Liver (tissue), 9 donors: Measurements from ENCODE around the gene APBA3. TPM values are rescaled to one million over a fixed set of nuclear protein-coding genes. Genes with fewer than 3 reads are reported as not detected.

Experiments used
- DNase-seq: peaks from one replicate; pipeline ENCODE4 v3.0.0-alpha.2; 2017; ENCODE audit warnings: low spot score
- H3K27ac ChIP-seq, 2 donors: one replicate each; pipeline ENCODE4 v1.7.0; 2013; ENCODE audit warnings: inconsistent platforms in 2 of 2, low read length in 2 of 2, control low read depth in 1 of 2, low read depth in 1 of 2, mild to moderate bottlenecking in 1 of 2
- H3K27me3 ChIP-seq, 4 donors: one replicate each; pipeline versions ENCODE4 v1.6.1 to v1.7.0; 2013; ENCODE audit warnings: low read length in 3 of 4, inconsistent platforms in 1 of 4, mild to moderate bottlenecking in 1 of 4, moderate library complexity in 1 of 4; ENCODE audit not compliant: control insufficient read depth in 4 of 4, insufficient read depth in 4 of 4
- H3K36me3 ChIP-seq, 4 donors: one replicate each; pipeline versions ENCODE4 v1.6.1 to v1.7.0; 2013; ENCODE audit warnings: low read length in 3 of 4, mild to moderate bottlenecking in 3 of 4, low read depth in 1 of 4, moderate library complexity in 1 of 4; ENCODE audit not compliant: control insufficient read depth in 4 of 4, insufficient read depth in 3 of 4
- H3K4me1 ChIP-seq, 4 donors: one replicate each; pipeline versions ENCODE4 v1.6.1 to v1.7.0; 2013; ENCODE audit warnings: low read length in 3 of 4, mild to moderate bottlenecking in 3 of 4, moderate library complexity in 1 of 4; ENCODE audit not compliant: control insufficient read depth in 4 of 4, insufficient read depth in 4 of 4
- H3K4me3 ChIP-seq, 3 donors: one replicate each; pipeline versions ENCODE4 v1.6.1 to v1.7.0; 2013; ENCODE audit warnings: low read length in 3 of 3, control low read depth in 1 of 3, low read depth in 1 of 3, mild to moderate bottlenecking in 1 of 3
- H3K9ac ChIP-seq, 2 donors: one replicate each; pipeline ENCODE4 v1.7.0; 2013; ENCODE audit warnings: low read length in 2 of 2, mild to moderate bottlenecking in 2 of 2, moderate library complexity in 2 of 2, control low read depth in 1 of 2, low read depth in 1 of 2
- H3K9me3 ChIP-seq, 4 donors: one replicate each; pipeline versions ENCODE4 v1.6.1 to v1.7.0; 2013; ENCODE audit warnings: low read length in 3 of 4; ENCODE audit not compliant: control insufficient read depth in 4 of 4
- CTCF ChIP-seq: fragments of 150-350 bp; IDR thresholded peaks from 2 replicates; pipeline ENCODE4 v1.5.1; 2017; ENCODE audit warnings: improper control_type of control experiment, low read depth, low read length; ENCODE audit not compliant: missing input control
- EGR1 ChIP-seq, 2 donors: IDR thresholded peaks; 2 replicates each; pipeline ENCODE4 v1.6.1; 2016 to 2018; ENCODE audit warnings: antibody characterized with exemption in 2 of 2, low read depth in 2 of 2
- FOXA1 ChIP-seq: IDR thresholded peaks from 2 replicates; pipeline ENCODE4 v1.6.1; 2016; ENCODE audit warnings: antibody characterized with exemption
- FOXA2 ChIP-seq: IDR thresholded peaks from 2 replicates; pipeline ENCODE4 v1.6.1; 2016; ENCODE audit warnings: antibody characterized with exemption
- GABPA ChIP-seq, 2 donors: IDR thresholded peaks in 1 of 2; conservative IDR thresholded peaks in 1 of 2; 2 replicates each; pipeline ENCODE4 v1.6.1; 2016; ENCODE audit warnings: antibody characterized with exemption in 2 of 2, mild to moderate bottlenecking in 1 of 2, moderate library complexity in 1 of 2
- HNF4A ChIP-seq, 2 donors: conservative IDR thresholded peaks; 2 replicates each; pipeline ENCODE4 v1.6.1; 2016; ENCODE audit warnings: antibody characterized with exemption in 2 of 2, mild to moderate bottlenecking in 2 of 2
- HNF4G ChIP-seq: IDR thresholded peaks from 2 replicates; pipeline ENCODE4 v1.6.1; 2016; ENCODE audit warnings: antibody characterized with exemption
- NR2F2 ChIP-seq: IDR thresholded peaks from 2 replicates; pipeline ENCODE4 v1.6.1; 2016; ENCODE audit warnings: antibody characterized with exemption
- RXRA ChIP-seq, 2 donors: IDR thresholded peaks; 2 replicates each; pipeline ENCODE4 v1.6.1; 2017 to 2018; ENCODE audit warnings: antibody characterized with exemption in 2 of 2, mild to moderate bottlenecking in 1 of 2
- SP1 ChIP-seq: IDR thresholded peaks from 2 replicates; pipeline ENCODE4 v1.6.1; 2018; ENCODE audit warnings: antibody characterized with exemption, mild to moderate bottlenecking
- ZBTB33 ChIP-seq: IDR thresholded peaks from 2 replicates; pipeline ENCODE4 v1.6.1; 2016; ENCODE audit warnings: antibody characterized with exemption
- WGBS: extraction: QIAGEN DNeasy Blood & Tissue Kit; methylation state at CpG from one replicate; pipeline ENCODE4 v1.1.7; 2013; 5-methylcytosine and 5-hydroxymethylcytosine counted together
- polyA plus RNA-seq, 2 donors: library from polyadenylated mRNA; stranded (reverse) in 1 of 2; unstranded in 1 of 2; fragments of 200-250 nt in 1 of 2; fragments of >200 nt in 1 of 2; fragmentation: Nextera tagmentation in 1 of 2; extraction: Ambion mirVana in 1 of 2; gene quantifications; one replicate each; pipeline versions ENCODE4 v1.2.1 to v1.2.3, GENCODE V29; 2013 to 2015
- total RNA-seq, 2 donors: library from RNA; depleted of rRNA; stranded (reverse); fragments of >200 nt; gene quantifications; one replicate each; pipeline ENCODE4 v1.2.3, GENCODE V29; 2014
- TF ChIP-seq, protein P1 (sequence below): IDR thresholded peaks from 2 replicates; pipeline ENCODE4 v1.6.1; 2016; ENCODE audit warnings: antibody characterized with exemption
- donor health status: healthy.
- donor health status: healthy.
- donor health status: healthy.
- donor health status: healthy.
- donor health status: healthy.

The APBA3 gene
- total and polyA plus RNA-seq, 4 donors, result 6.4 to 24.3 (median 10.7) TPM

GRCh38 chr19:3807574-3808354 is 46.3 kb upstream of the APBA3 start:
- no peak overlapping the region for H3K27ac ChIP-seq
- no peak for TF ChIP-seq ZBTB33
- TF ChIP-seq RXRA (IDR thresholded peaks at IDR 0.05), result no peak
- no peak for TF ChIP-seq CTCF
- TF ChIP-seq FOXA1, result no peak
- TF ChIP-seq, protein P1, sequence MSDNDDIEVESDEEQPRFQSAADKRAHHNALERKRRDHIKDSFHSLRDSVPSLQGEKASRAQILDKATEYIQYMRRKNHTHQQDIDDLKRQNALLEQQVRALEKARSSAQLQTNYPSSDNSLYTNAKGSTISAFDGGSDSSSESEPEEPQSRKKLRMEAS, result no peak
- no peak for TF ChIP-seq GABPA (IDR thresholded peaks at IDR 0.05 in 1 of 2, conservative IDR thresholded peaks at IDR 0.05 in 1 of 2)

DNA sequence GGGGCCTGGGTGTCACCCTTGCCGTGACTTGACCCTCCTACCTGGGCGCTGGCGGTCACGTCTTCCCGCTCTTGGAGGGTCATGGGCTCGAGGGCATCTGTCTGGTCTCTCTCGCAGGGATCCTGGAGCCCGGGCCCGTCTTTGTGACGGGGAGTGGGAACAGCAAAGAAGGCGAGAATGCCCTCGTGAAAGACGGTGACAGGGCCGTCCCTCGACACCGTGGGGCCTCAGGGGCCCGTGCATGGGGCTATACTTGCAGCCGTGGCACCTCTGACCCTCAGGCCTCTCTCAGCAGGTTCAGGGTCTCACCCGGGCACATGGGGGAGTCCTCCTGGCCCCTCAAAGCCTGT is 45.6 kb upstream of the APBA3 start:
- Histone ChIP-seq H3K4me1 (peaks cover 0 to 8% (median 0%) of the 10 kb centered on the region in 4 donors), H3K36me3 (no peaks in the 10 kb centered on the region), H3K9ac (no peak overlapping the region), H3K27me3 (peaks cover 0 to 3% (median 0%) of the 10 kb centered on the region in 4 donors), H3K4me3 (no peak overlapping the region), H3K9me3 (no peaks in the 10 kb centered on the region), H3K27ac (no peak overlapping the region)
- TF ChIP-seq CTCF (no peak), SP1 (no peak), FOXA1 (no peak), ZBTB33 (no peak), HNF4A (conservative IDR thresholded peaks at IDR 0.05) (no peak), HNF4G (no peak), EGR1 (IDR thresholded peaks at IDR 0.05; ENCODE audit: low read depth in 2 of 2) (no peak), FOXA2 (no peak), RXRA (IDR thresholded peaks at IDR 0.05) (no peak), NR2F2 (no peak)
- TF ChIP-seq, protein P1, result no peak
- no peak for DNase-seq
- WGBS, result 85% methylated on average over 19 of the region's 19 CpGs

More at GRCh38 chr19:3807574-3808354, 46.3 kb upstream of the APBA3 start:
- H3K9me3 ChIP-seq, result no peaks in the 10 kb centered on the region
- no peak for DNase-seq
- H3K27me3 ChIP-seq, result no peaks in the 10 kb centered on the region
- H3K9ac ChIP-seq, result no peak overlapping the region
- no peaks in the 10 kb centered on the region for H3K36me3 ChIP-seq
- H3K4me1 ChIP-seq, result peaks cover 0 to 8% (median 0%) of the 10 kb centered on the region in 4 donors
- H3K4me3 ChIP-seq, result no peak overlapping the region
- WGBS, result 95% methylated on average over 35 of the region's 35 CpGs
